Right atrium auricular region (tissue), 2 donors: ENCODE results near the gene EEF1AKMT2. TPM values are rescaled to one million over a fixed set of nuclear protein-coding genes. Genes with fewer than 3 reads are reported as not detected.
A peak's percentile ranks its signal among the peaks of the same experiment; 100 is the strongest.

Experiments used
- DNase-seq: peaks from one replicate; pipeline ENCODE4 v3.0.0-alpha.2; 2019; ENCODE audit warnings: low spot score
- H3K27ac ChIP-seq, 2 donors: fragments of 200-600 bp; sonication (generic); 1 replicate in 1 of 2; 2 replicates in 1 of 2; pipeline ENCODE4 v1.5.1; 2016 to 2019
- H3K27me3 ChIP-seq, 2 donors: fragments of 200-600 bp; sonication (generic); one replicate each; pipeline versions ENCODE4 v1.5.1 to v1.6.0; 2017 to 2019
- H3K36me3 ChIP-seq: fragments of 200-600 bp; sonication (generic); one replicate; pipeline ENCODE4 v1.5.1; 2016
- H3K4me1 ChIP-seq, 2 donors: fragments of 200-600 bp; sonication (generic); one replicate each; pipeline versions ENCODE4 v1.5.1 to v1.6.0; 2017 to 2019
- H3K4me3 ChIP-seq, 2 donors: fragments of 200-600 bp; sonication (generic); 1 replicate in 1 of 2; 2 replicates in 1 of 2; pipeline ENCODE4 v1.5.1; 2017 to 2019; ENCODE audit warnings: mild to moderate bottlenecking in 1 of 2, moderate library complexity in 1 of 2
- H3K9me3 ChIP-seq, 2 donors: fragments of 200-600 bp; sonication (generic); one replicate each; pipeline ENCODE4 v1.5.1; 2019
- CTCF ChIP-seq, 2 donors: fragments of 200-600 bp; sonication (generic); IDR thresholded peaks; one replicate each; pipeline ENCODE4 v1.5.1; 2019; ENCODE audit warnings: antibody characterized with exemption in 2 of 2
- total RNA-seq, 2 donors: library from RNA; depleted of rRNA; stranded (reverse); fragments of >200 nt; gene quantifications; one replicate each; pipeline ENCODE4 v1.1.0, GENCODE V29; 2016

Gene EEF1AKMT2
- total RNA-seq, 2 donors from 2014 or later: 9.6 to 10.2 TPM

- Histone ChIP-seq H3K4me1 (peaks cover 0 to 38% of the 10 kb centered on the region in 2 donors), H3K9me3 (no peaks in the 10 kb centered on the region), H3K4me3 (no peak overlapping the region), H3K27ac (no peak overlapping the region), H3K27me3 (no peaks in the 10 kb centered on the region), H3K36me3 (no peaks in the 10 kb centered on the region)
- DNase-seq: no peak
- peak in 1 of 2 donors; percentile 63 for TF ChIP-seq CTCF (IDR thresholded peaks at IDR 0.05)
Observed at GRCh38 chr10:124745673-124746072, 46.0 kb downstream of the EEF1AKMT2 start.

GRCh38 chr10:124745252-124745651 is 46.4 kb downstream of the EEF1AKMT2 start:
- DNase-seq: no peak
- TF ChIP-seq CTCF (IDR thresholded peaks at IDR 0.05): no peak
- peak overlapping the region; percentile 81 to 88 for H3K27ac ChIP-seq
- peaks cover 0 to 42% of the 10 kb centered on the region in 2 donors for H3K4me1 ChIP-seq
- H3K9me3 ChIP-seq: no peaks in the 10 kb centered on the region
- no peaks in the 10 kb centered on the region for H3K27me3 ChIP-seq
- H3K36me3 ChIP-seq: no peaks in the 10 kb centered on the region
- no peak overlapping the region for H3K4me3 ChIP-seq

- peak in 1 of 2 donors; percentile 21 for TF ChIP-seq CTCF (IDR thresholded peaks at IDR 0.05)
- Histone ChIP-seq H3K4me1 (peaks cover 0 to 51% of the 10 kb centered on the region in 2 donors), H3K36me3 (no peaks in the 10 kb centered on the region)
Observed at GRCh38 chr10:124744102-124745050, 47.3 kb downstream of the EEF1AKMT2 start, which contains the start of gene FAM53B. FAM53B (minus strand) TSS chr10:124744378; CDS start chr10:124706713, 37,665 bp downstream.

GRCh38 chr10:124743191-124744101 is 48.2 kb downstream of the EEF1AKMT2 start:
- Histone ChIP-seq H3K27me3 (no peaks in the 10 kb centered on the region), H3K36me3 (no peaks in the 10 kb centered on the region), H3K4me3 (peak overlapping the region; percentile 57 to 69), H3K4me1 (peaks cover 0 to 61% of the 10 kb centered on the region in 2 donors), H3K9me3 (no peaks in the 10 kb centered on the region), H3K27ac (peak overlapping the region; percentile 78 to 81)
- no peak for DNase-seq
- TF ChIP-seq CTCF (IDR thresholded peaks at IDR 0.05): no peak

More at GRCh38 chr10:124744102-124745050, 47.3 kb downstream of the EEF1AKMT2 start, which contains the start of gene FAM53B:
- Histone ChIP-seq H3K27ac (peak within 1 kb of the TSS; percentile 81 to 88), H3K4me3 (peak within 1 kb of the TSS; percentile 57 to 69), H3K27me3 (no peaks in the 10 kb centered on the region), H3K9me3 (no peaks in the 10 kb centered on the region)
- DNase-seq: no peak

- DNase-seq: peak; percentile 60
- Histone ChIP-seq H3K4me1 (peaks cover 0 to 69% of the 10 kb centered on the region in 2 donors), H3K27ac (peak overlapping the region; percentile 78 to 81)
Observed at GRCh38 chr10:124742413-124743190, 49.1 kb downstream of the EEF1AKMT2 start.

More at GRCh38 chr10:124742413-124743190, 49.1 kb downstream of the EEF1AKMT2 start:
- Histone ChIP-seq H3K36me3 (no peaks in the 10 kb centered on the region), H3K4me3 (peak overlapping the region; percentile 57 to 69), H3K9me3 (no peaks in the 10 kb centered on the region), H3K27me3 (no peaks in the 10 kb centered on the region)
- TF ChIP-seq CTCF (IDR thresholded peaks at IDR 0.05): peak in 1 of 2 donors; percentile 27
